ENCODE results near the gene PSMD12. TPM values are rescaled to one million over a fixed set of nuclear protein-coding genes. Genes with fewer than 3 reads are reported as not detected.
"Not testable (repeated sequence)": the region's sequence is repeated elsewhere in the genome, so short reads cannot be mapped to it uniquely, and the experiment has no call there.

Gene PSMD12
- total RNA-seq, 1 donor from 2014 or later = 63.2 TPM

GRCh38 chr17:67316781-67317180 is 49.6 kb downstream of the PSMD12 start:
- intact Hi-C loops (cut with micrococcal nuclease) = no loop called here

- intact Hi-C loops (cut with micrococcal nuclease) = no loop called here
These were observed 50.5 kb downstream of the PSMD12 start for GRCh38 chr17:67315865-67316264.

GRCh38 chr17:67312265-67312664 is 54.1 kb downstream of the PSMD12 start:
- intact Hi-C loops (cut with micrococcal nuclease) = no loop called here

GRCh38 chr17:67311575-67311974 is 54.8 kb downstream of the PSMD12 start:
- intact Hi-C loops (cut with micrococcal nuclease) = no loop called here

GRCh38 chr17:67310406-67310805 is 56.0 kb downstream of the PSMD12 start:
- intact Hi-C loops (cut with micrococcal nuclease) = no loop called here

- intact Hi-C loops (cut with micrococcal nuclease) = not testable (repeated sequence)
These were observed 60.7 kb downstream of the PSMD12 start for GRCh38 chr17:67305446-67306235.

- intact Hi-C loops (cut with micrococcal nuclease) = no loop called here
These were observed 68.9 kb downstream of the PSMD12 start for GRCh38 chr17:67297454-67297960.

- intact Hi-C loops (cut with micrococcal nuclease) = loop anchor here (5.0 kb wide), 1 partner anchor 577 kb away; no protein-coding TSS in a partner anchor
These were observed 71.8 kb downstream of the PSMD12 start for GRCh38 chr17:67294451-67295199.

- intact Hi-C loops (cut with micrococcal nuclease) = loop anchor here (1.0 to 5.0 kb wide), 3 partner anchors 48 to 576 kb away; partner anchors contain the start of gene HELZ
These were observed 72.8 kb downstream of the PSMD12 start for GRCh38 chr17:67293251-67294203.

- intact Hi-C loops (cut with micrococcal nuclease) = loop anchor here (5.0 kb wide), 1 partner anchor 574 kb away; no protein-coding TSS in a partner anchor
These were observed 75.6 kb downstream of the PSMD12 start for GRCh38 chr17:67290711-67291291.

- intact Hi-C loops (cut with micrococcal nuclease) = loop anchor here (5.0 kb wide), 1 partner anchor 573 kb away; no protein-coding TSS in a partner anchor
These were observed 76.1 kb downstream of the PSMD12 start for GRCh38 chr17:67290244-67290643.

- intact Hi-C loops (cut with micrococcal nuclease) = no loop called here
These were observed 77.0 kb downstream of the PSMD12 start for GRCh38 chr17:67289181-67289876.

Other genes with a start within 250 kb of the PSMD12 start
- 85.8 and 86.9 TPM in 2 replicates for gene HELZ, start 121.4 kb downstream of the PSMD12 start, total RNA-seq
- gene PITPNC1, start 10.7 kb upstream of the PSMD12 start, total RNA-seq = 40.7 and 42.9 TPM in 2 replicates

Measured in T-helper 1 cell treated with Interleukin-12 subunit alpha and Interleukin-12 subunit beta and Interleukin-4 antibody, amounts not matched to agents 30 ng/mL and 1 ng/mL, for 36 hours (primary cell).